OCI-LY7 (cell line): Measurements from ENCODE around the gene IQSEC1.

Experiments
- EZH2phosphoT487 ChIP-seq: fragments of 200-600 bp; sonication (generic); IDR thresholded peaks from 2 replicates; pipeline ENCODE4 v1.6.1; 2018; ENCODE audit warnings: low read depth, borderline replicate concordance, mild to moderate bottlenecking, mixed run types, antibody characterized with exemption, low read length, moderate library complexity, mixed read lengths
- TF ChIP-seq, protein P1 (sequence below): fragments of 200-600 bp; sonication (generic); conservative IDR thresholded peaks from 2 replicates; pipeline ENCODE4 v1.5.1; 2014; ENCODE audit warnings: mild to moderate bottlenecking, antibody characterized with exemption, low read length, moderate library complexity, mixed read lengths

DNA sequence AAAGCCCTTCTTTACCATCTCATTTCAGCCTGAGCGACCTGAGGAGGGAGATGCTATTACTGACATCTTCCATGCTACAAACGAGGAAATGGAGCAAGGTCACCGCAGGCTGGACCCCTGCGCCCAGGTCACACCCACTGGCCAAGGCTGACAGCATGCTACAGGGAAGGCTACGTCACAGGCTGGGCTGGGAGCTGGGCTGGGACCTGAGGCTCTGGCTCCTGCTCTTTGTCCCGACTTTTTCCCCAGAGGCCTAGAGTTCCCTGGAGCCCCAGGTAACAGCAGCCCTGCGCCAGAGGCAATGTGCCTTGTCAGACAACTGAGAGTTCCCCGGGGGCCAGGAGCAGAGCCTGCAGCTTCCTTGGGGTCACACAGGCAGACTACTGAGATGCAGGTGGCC, 87.2 kb downstream of the IQSEC1 start:
- TF ChIP-seq EZH2phosphoT487 = no peak
- TF ChIP-seq, protein P1, sequence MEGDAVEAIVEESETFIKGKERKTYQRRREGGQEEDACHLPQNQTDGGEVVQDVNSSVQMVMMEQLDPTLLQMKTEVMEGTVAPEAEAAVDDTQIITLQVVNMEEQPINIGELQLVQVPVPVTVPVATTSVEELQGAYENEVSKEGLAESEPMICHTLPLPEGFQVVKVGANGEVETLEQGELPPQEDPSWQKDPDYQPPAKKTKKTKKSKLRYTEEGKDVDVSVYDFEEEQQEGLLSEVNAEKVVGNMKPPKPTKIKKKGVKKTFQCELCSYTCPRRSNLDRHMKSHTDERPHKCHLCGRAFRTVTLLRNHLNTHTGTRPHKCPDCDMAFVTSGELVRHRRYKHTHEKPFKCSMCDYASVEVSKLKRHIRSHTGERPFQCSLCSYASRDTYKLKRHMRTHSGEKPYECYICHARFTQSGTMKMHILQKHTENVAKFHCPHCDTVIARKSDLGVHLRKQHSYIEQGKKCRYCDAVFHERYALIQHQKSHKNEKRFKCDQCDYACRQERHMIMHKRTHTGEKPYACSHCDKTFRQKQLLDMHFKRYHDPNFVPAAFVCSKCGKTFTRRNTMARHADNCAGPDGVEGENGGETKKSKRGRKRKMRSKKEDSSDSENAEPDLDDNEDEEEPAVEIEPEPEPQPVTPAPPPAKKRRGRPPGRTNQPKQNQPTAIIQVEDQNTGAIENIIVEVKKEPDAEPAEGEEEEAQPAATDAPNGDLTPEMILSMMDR = no peak
